CMK (cell line): ENCODE results near the gene PCGF3.
"Not testable (repeated sequence)": the region's sequence is repeated elsewhere in the genome, so short reads cannot be mapped to it uniquely, and the experiment has no call there.

Experiments
- DNase-seq: peaks from one replicate; pipeline ENCODE4 v3.0.0-alpha.2; 2010; ENCODE audit warnings: low read depth

The PCGF3 gene

DNA sequence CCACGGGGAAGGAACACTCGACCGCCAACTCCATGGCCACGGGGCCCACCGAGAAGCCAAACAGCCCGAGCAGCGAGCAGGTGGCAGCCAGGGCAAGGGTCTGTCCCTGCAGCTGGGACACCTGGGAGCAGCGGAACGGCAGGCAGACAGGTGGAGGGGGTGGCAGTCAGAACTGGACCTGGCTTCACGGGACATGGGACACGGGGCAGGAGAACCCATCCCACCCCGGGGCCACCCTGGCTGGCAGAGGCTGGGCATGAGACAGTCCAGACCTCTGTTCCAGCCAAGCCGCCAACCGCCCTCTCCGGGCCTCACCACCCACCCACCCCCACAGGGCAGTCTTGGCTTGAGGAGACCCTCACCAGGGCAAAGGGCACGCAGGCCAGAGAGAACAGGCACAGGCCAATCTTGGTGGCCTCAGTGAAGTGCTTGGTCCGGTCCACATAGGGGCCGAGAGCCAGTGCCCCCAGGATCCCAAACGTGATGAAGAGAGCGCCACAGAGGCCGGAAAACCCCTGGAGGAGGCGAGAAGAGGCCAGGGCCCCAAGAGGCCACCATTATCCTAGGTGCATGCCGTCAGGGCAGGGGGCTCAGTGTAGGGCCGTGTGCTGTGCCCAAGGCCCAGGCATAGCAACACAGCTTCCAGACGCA is 22.3 kb upstream of the PCGF3 start:
- no peak for DNase-seq

DNA sequence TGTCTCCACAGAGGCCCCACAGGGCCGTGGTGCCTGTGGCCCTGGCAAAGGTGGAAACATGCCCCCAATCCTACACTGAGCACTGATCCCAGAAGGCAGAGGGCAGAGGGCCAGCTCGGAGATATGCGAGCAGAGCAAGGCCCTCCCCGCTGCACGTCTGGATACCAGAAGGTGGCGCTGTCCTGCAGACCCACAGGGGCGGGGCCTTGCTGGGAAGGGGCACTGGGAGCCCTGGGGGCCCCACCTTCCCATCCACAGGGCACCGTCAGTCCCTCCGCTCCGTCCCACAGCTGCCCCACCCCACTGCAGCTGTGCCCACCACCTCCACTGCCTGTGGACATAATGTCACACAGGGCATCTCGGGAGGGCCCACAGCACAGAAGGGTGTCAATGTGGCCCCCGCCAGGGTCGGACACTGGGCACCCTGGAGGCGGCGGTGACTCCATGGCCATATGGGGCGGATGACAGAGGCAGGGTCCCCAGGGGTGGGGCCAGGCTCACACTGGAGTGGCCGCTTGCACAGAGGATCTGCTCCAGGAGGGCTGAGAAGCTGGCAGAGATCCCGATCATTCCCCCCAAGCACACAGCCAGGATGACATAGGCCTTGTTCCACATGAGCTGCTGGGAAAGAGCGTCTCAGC is 21.5 kb upstream of the PCGF3 start:
- DNase-seq = no peak

DNA sequence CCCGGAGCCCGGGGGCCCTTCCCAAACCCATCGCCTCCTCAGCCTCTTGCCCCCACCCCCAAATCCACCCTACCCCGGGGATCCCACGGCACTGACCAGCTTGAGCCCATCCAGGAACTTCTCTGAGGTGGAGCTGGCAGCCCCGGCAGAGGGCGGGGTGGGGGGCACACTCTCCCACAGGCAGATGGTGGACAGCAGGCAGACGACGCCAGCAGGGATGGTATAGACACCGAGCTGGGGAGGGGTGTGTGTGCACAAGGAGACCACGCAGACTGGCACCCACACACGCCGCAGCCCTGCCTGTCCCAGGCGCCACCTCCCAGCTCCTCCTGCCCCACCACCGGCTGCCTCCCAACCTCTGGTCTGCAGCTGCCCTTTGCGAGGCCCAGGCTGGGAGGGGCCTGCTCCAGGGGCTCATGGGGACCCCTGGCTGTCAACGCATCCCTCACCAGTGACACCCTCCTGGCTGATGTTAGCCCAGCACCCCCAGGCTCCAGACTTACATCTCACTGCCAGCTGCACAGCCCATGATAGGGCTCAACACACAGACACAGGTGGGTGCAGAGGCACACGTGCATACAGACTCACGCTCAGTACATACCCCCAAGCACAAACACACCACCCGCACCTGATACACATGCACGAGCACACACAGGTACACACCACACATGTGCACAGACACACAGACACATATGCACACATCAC is 20.9 kb upstream of the PCGF3 start:
- no peak for DNase-seq

DNA sequence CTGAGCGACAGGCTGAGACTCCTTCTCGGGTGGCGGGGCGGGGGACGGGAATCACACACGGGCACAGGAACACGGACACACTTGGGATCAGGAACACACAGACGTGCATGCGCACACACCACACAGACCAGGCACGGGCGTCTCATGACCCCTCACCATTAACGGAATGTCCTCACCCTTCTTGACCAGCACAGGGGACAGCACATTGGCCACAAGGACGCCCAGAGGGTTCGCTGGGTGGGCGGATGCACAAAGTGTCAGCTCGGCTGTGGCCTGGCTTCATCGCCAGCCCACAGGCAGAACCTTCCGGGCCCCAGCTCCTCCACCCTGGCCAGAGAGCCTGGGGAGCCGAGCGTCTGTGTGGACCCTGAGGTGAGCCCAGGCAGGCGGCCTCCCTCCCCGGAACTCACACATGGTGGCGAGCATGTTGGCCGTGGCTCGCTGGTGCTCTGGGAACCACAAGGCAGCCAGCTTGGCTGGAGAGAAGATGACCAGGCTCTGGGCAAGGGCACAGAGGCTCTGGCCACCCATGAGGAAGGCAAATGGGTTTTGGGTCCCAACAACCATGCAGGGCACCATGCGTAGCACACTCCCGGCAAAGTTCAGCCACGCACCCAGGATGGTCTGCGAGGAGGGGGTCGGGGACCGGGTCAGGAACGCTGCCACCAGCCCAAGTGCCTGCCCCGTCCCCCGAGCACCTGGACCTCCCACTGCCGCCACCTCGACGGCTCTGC is 19.8 kb upstream of the PCGF3 start:
- no peak for DNase-seq

DNA sequence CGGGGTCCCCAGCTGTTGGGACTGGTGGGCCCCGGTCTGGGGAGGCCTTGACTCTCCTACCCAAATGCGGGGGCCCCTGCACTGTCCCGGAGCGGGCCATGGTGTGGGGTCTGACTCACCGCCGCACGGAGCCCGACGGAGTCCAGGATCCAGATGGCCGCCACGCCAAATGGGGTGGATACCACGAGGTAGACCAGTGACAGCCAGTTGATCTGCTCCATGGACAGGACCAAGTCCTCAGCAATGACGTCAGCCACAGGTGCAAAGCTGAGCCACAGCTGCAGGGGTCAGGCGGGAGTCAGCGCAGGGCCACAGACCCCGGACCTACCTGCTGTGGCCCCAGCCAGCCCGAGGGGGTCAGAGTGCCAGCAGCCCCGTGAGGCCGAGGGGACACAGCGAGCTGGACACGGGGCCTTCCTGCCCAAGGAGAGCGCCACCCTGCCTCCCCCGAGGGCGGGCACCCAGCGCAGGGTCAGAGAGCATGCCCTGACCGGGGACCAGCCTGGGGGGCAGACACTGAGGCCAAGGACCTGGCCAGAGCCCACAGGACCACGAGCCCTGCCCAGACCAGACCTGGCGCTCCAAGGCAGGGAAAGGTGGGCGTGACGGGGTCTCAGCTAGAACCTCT is 19.1 kb upstream of the PCGF3 start:
- DNase-seq = no peak

DNA sequence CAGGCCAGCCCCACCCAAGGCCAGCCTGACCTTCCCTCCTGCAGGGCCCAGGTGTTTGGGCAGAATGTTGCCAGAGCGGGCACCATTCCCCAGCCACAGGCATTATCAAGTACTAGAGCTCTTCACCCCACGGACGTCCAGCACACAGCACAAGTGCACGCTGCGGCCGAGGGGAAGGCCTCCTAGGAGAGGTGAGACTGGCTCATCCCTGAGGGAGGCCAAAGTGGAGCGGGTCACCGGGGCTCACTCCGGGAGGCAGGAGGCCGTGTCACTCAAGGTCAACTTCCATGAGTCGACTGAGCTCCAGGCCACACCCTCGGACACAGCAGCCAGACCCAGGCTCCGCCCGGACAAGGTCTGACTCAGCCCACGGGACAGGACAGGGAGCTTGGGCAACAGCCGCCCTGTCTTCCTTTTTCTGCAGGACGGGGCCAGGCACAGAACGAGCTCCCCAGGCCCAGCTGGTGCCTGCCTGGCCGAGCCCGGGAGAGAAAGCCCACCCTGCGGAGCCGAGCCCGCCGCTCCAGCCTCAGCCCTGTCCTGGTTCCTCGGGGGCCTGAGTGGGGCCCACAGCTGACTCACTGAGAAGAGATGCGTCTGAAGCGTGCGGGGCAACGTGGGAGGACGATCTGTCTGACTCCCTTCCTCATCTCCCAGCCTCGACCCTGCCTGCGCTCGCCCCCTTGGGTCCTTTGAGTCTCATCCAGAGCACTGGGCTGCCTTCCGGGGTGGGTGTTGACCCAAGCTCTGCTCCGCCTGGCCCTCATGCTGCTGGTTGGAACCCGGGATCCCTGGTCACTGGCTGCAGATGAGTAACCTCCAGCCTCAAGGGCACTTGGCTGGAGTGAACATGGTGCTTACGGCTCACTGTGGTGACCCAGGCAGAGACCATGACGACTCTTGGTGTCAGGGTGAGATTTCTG is 18.3 kb upstream of the PCGF3 start:
- no peak for DNase-seq

DNA sequence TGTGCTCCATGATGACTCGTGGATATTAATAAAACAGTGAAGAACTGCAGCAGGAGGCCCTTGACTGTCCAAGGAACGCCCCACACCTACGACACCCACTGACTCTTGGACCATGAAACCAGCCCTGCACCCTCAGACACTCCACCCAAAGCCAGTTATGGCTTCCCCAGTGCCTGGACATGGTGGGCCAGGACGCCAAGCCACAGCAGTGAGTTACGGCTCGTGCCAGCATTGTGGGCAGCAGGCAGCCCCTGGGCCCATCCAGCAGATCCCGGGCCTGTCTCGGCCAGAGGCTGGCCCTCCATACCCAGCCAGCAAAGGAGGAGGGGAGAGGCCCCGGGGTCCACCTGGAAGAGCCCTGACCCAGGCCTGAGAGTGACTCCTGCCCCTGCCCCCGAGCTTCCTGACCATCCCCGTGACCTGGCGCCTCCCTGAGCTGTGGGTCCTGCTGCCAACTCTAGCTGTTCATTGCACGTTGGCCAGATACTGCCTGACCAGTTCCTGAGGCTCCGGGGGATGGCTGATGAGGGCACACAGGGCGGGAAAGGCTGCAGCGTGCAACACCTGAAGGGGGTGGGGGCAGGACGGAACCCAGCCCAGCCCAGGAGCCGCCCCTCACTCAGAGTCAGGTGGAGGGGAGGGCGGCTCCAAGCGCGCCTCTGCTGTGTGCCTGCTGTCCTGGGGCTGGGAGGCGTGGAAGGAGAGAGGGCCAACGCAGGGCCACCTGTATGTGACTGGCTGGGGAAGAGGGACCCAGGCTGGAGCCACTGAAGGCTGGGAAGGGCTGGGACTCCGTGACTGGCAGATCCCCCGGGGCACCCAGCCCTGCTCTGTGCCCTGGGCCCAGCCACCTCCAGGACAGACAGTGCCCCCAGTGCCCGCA is 17.4 kb upstream of the PCGF3 start:
- no peak for DNase-seq

DNA sequence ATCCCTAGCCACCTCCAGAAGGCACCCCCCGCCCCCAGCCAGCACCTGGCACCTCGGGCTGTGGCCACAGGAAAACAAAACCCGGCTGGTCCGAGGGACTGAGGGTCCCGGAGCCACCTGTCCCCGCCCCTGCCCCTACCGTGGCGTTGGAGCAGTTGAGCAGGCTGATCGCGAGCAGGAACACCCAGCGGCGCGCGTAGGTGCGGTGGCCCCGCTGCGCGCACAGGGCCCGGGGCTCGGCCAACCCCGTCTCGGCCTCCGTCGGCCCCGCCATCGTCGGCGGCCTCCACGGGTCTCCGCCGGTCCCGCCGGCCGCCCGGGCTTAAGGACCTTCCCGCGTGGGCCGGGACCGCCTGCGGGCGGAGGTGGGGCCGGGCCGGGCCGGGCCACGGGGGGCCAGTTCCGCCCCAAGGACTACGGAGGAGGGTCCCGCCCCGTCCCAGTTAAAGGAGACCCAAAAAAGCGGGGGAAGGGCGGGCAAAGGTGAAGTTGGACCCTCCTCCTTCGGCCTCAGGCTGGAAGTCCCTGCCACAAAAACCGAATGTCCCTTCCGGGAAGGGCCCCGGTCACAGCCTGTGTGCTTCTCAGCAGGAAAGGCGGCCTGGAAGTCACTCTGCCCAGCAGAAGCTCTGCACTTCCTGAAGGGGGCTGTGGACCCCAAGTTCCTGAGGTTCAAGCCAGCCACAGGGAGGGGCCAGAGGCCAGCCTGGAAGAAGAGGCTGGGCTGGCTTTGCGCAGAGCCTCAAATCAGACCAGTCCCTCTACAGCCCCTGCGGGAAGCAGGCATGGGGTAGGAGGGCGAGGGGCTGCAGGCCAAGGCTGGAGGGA is 16.6 kb upstream of the PCGF3 start, which contains the start of gene SLC49A3:
Gene SLC49A3 (minus strand): TSS at position 298 of the 828 bp plus-strand sequence. CDS start 24 bp downstream, at position 274.
- no peak for DNase-seq

DNA sequence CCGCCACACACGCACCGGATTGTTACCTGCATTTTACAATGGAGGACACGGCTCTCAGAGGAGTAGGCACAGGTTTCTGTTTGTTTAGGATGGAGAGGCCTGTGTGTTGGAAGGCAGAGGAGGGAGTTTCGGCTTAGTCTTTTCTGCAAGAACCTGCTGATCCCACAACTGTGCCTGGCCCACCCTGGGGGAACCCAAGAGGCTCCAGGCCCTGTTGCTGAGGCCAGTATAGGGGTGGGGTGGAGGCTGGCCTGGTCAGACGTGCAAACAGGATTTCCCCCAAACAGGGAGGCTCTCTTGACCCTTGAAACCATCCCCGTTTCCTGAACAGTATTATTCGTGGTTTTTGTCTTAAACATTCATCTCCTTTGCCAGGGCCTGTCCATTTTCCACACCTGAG is 15.9 kb upstream of the PCGF3 start:
- no peak for DNase-seq

DNA sequence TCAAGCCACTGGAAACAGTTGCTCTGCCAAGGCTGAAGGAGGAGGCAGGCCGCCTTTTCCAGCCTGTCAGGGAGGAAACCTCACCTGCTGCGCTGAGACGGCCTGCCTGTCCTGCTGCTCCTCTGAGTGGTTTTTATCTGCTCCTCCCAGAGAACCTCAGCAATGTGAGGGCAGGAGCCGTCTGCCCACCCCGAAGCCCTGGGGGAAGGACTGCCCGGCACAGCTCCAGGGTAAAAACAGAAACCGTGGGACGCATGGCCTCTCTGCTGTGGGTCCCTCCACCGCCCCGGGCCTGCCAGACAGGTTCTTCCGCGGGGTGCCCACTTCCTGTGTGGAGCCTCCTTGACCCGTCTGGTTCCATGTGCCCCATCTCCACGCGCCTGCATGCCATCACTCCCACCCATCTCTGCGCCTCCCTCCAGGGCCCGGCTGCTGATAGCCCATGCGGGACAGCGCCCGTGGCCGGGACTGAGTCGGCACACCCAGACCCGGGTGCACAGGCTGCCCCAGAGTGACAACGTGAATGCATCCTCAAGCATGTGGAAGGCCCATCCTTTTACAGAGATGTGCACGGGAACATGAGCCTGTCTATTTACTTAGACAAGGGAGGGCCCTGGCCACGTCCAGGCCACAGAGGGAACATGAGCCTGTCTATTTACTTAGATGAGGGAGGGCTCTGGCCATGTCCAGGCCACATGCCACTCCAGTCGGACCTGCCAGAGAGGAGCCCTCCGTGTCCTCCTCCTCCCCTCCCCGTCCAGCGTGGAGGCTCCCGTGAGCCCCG is 12.7 kb upstream of the PCGF3 start:
- DNase-seq = no peak

DNA sequence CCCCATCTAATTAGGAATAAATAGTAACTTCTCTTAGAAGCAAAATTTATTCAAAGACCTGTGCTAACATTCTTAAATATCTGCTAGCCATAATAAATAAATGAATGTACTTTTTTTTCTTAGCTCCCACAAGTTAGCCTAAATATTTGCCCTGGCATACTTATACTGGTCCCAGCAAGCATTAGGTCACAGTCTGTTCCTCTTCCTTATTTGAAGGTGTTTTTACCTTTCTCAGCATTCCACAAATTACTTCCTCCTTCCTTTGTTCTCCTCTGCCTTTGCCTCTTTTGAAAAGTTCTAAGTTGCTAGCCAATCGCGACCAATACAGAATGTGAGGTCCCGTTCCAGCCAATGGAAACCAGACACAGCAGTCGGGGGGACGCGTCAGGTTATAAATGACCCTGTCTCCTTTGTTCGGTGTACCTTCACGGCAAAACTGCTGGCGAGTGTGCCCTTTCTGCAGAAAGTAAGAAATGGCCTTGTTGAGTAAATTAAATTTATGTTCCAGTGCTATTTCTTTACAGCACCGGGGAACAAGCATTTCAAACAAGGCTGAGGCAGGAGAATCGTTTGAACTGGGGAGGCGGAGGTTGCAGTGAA is 11.2 kb upstream of the PCGF3 start:
- DNase-seq = not testable (repeated sequence)

DNA sequence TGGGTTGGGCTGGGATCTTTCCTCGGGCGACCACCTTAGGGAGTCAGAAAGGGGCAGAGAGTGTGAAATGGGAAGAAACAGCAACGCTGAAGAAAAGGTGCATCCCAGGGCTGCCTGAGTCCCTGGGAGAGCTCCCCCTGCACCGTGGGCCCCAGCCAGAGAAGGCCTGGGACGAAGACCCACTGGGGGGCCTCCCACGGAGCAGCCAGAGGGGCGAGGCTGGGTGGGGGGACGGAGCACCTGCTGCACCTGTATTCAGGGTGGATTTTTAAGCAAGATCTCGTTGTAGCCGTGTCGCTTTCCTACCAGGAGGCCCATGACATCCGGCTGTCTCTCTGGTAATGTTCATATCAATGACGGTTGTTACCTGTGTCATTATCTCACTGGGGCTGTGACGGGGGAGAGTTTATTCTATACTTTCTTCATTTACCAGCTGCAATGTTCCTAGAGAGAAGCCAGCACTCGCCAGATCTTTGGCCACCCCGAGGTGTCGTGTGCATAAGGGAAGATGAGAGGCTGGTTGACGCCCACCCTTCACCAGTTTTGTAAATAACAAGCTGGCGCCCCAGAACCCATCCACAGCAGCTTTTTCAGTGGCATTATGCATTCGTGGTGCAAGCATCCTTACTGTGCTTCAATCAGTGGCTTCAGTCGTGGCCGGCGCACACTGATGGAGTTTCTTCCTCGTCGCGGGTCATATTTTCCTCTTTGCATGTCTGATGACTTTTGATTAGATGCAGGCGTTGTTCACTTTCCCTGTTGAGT is 5.6 kb upstream of the PCGF3 start:
- DNase-seq = no peak

DNA sequence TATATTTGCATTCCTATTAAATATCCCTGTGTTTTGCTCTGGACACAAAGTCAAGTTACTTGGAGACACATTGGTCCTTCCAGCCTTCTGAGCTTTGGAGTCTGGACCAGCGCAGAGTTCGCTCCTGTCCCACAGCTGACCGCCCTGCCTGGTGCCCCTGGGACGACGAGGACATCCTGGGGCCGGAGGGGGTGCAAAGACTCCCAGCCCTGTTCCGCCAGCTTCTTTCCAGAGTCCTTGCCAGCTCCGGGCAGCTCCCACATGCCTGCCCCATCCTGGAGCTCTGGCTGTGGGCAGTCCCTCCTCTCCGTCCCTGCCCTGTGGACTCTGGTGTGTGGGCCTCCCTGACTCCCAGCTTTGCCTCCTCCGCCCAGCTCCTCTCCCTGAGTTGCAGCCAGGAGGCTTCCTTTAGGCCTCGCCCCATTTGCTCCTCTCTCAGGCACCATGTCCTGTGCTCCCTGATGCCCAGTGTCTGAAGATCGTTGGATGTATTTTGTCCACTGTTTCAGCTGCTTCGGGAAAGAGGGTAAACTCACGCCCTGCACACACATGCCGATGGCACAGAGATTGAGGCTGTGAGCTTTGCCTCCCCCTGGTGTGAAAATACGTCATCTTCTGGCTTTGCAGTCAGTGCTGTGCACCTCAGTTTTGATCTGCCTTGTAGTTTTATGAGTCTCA is 4.9 kb upstream of the PCGF3 start:
- DNase-seq = no peak

DNA sequence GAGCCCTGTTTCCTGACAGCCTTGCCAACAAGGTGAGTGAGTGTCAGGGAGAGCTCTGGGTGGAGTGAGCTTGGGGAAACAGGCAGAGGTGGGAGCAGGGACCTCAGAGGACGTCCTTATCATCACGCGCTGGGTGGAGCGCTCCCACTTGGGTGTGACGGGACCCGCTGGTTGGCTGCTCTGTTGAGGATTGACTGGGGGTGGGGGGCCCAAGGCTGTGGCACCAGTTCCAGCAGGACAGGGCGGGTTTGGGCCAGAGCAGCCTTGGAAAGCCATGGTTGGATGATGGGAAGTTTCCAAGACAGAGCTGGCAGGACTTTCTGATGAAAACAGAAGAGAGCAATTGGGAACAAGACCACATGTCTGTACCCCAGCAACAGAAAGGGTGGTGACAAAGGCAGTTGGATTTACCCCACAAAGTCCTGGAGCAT is 3.0 kb upstream of the PCGF3 start:
- DNase-seq = no peak

DNA sequence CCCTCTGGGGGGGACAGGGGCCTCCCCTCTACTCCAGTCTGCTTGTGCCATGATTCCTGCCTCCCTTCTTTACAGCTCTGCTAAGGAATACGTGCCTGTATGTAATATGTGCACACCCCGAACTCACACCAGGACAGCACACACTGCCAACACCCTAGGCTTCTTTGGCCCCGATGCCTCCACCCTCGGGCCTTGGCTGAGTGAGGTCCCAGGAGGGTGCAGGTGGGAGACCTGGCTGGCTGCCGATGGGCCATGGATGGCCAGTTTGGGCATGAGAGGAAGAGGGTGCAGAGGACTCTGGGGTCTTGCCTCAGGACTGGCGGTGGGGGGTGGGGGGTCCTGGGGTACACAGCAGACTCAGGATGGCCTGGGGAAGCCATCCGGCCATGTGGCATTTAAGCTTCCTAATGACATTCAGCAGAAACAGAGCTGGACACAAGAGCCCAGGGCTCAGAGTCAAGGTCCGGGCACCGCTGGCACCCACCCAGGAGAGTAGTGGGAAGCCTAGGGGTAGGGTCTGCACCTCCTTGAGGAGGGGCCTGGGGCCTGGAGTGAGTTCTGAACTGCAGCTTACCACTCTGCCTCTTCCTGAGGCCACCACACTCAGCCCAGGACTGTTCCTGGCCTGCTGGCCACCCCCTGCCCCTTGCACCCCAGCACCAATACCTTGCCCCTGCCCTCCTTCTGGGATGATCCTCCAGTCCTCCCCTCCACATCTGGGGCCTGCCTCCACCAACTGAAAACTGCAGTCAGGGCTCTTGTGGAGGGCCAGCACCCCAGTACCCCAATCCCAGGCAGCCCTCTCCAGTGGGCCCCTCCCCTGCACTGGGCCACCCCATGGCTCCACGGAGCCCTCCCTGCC is 2.1 kb upstream of the PCGF3 start:
- DNase-seq = no peak
